B cell (primary cell): ENCODE measurements around the gene STAB1. TPM values are rescaled to one million over a fixed set of nuclear protein-coding genes. Genes with fewer than 3 reads are reported as not detected.

ENCODE experiments used
- ATAC-seq: fragments of 200-7000 bp; cut with Tn5 transposase; one replicate; pipeline ENCODE4 v1.10.0; 2021; ENCODE audit warnings: low read depth, mild to moderate bottlenecking, moderate number of reproducible peaks, moderate library complexity
- CTCF ChIA-PET: fragments of 350-600 bp; sonication (Branson Sonifier 250); formaldehyde crosslinking; loops from one replicate; lab custom pipeline; 2021; ENCODE audit warnings: antibody characterized with exemption, inconsistent platforms; lab: Charles Lee
- POLR2A ChIA-PET: fragments of 350-600 bp; sonication (Branson Sonifier 250); formaldehyde crosslinking; loops from one replicate; lab custom pipeline; 2021; ENCODE audit warnings: antibody characterized with exemption; lab: Charles Lee
- DNase-seq: peaks from one replicate; pipeline ENCODE4 v3.0.0; 2013
- H2AFZ ChIP-seq: 2 replicates; pipeline ENCODE4 v1.6.1; 2012; ENCODE audit warnings: mild to moderate bottlenecking, low read depth, low read length; ENCODE audit not compliant: insufficient read depth, poor library complexity, severe bottlenecking
- H3K27ac ChIP-seq, 2 donors: 1 replicate in 1 of 2; 2 replicates in 1 of 2; pipeline ENCODE4 v1.5.1; 2012 to 2013; ENCODE audit warnings: low read length in 2 of 2, mild to moderate bottlenecking in 2 of 2, moderate library complexity in 1 of 2
- H3K27me3 ChIP-seq, 4 experiments: fragments of 200-600 bp in 1 of 4; sonication (generic) in 1 of 4; replicated peaks in 1 of 4; 1 replicate in 2 of 4; 2 replicates in 2 of 4; pipeline versions ENCODE4 v1.6.1 to v1.7.0; 2013 to 2016; ENCODE audit warnings: low read length in 3 of 4, mild to moderate bottlenecking in 2 of 4, mixed read lengths in 1 of 4, moderate library complexity in 1 of 4; ENCODE audit not compliant: insufficient read depth in 4 of 4, control insufficient read depth in 3 of 4; ENCODE audit errors: control extremely low read depth in 1 of 4
- H3K36me3 ChIP-seq, 2 experiments: replicated peaks in 1 of 2; 1 replicate in 1 of 2; 2 replicates in 1 of 2; pipeline versions ENCODE4 v1.6.1 to v1.7.1; 2013; ENCODE audit warnings: low read length in 1 of 2; ENCODE audit not compliant: insufficient read depth in 2 of 2, control insufficient read depth in 1 of 2; ENCODE audit errors: control extremely low read depth in 1 of 2, extremely low read depth in 1 of 2
- H3K4me1 ChIP-seq, 2 donors: fragments of 200-600 bp in 1 of 2; sonication (generic) in 1 of 2; 1 replicate in 1 of 2; 2 replicates in 1 of 2; pipeline versions ENCODE4 v1.5.1 to v1.6.1; 2013 to 2017; ENCODE audit warnings: low read length in 2 of 2; ENCODE audit not compliant: control insufficient read depth in 2 of 2, insufficient read depth in 2 of 2
- H3K4me2 ChIP-seq: replicated peaks from 2 replicates; pipeline ENCODE3; 2012; ENCODE audit warnings: mild to moderate bottlenecking, low read depth, low read length; ENCODE audit not compliant: poor library complexity, severe bottlenecking
- H3K4me3 ChIP-seq, 5 experiments: fragments of 200-600 bp in 1 of 5; sonication (generic) in 1 of 5; 1 replicate in 3 of 5; 2 replicates in 2 of 5; pipeline versions ENCODE4 v1.5.1 to v1.7.0; 2011 to 2016; ENCODE audit warnings: low read length in 4 of 5, mild to moderate bottlenecking in 4 of 5, low read depth in 2 of 5, control low read depth in 1 of 5, moderate library complexity in 1 of 5; ENCODE audit not compliant: insufficient read depth in 1 of 5; ENCODE audit errors: control extremely low read depth in 1 of 5, extremely low read depth in 1 of 5
- H3K79me2 ChIP-seq: fragments of 200-600 bp; sonication (generic); one replicate; pipeline ENCODE4 v1.6.0; 2016; ENCODE audit warnings: low read length; ENCODE audit not compliant: control insufficient read depth, insufficient read depth
- H3K9ac ChIP-seq: fragments of 200-600 bp; sonication (generic); 2 replicates; pipeline ENCODE4 v1.6.1; 2017; ENCODE audit warnings: mild to moderate bottlenecking, low read length, moderate library complexity
- H3K9me3 ChIP-seq, 3 donors: one replicate each; pipeline versions ENCODE4 v1.6.1 to v1.7.1; 2013; ENCODE audit warnings: low read length in 2 of 3; ENCODE audit not compliant: control insufficient read depth in 2 of 3, insufficient read depth in 1 of 3; ENCODE audit errors: control extremely low read depth in 1 of 3
- H4K20me1 ChIP-seq: 2 replicates; pipeline ENCODE4 v1.6.0; 2012; ENCODE audit warnings: mild to moderate bottlenecking, low read length; ENCODE audit not compliant: insufficient read depth, control insufficient read depth, poor library complexity, severe bottlenecking
- H3K27ac Mint-ChIP-seq: one replicate; pipeline ENCODE4 v1.8.0; 2021; ENCODE audit warnings: mixed read lengths
- H3K27me3 Mint-ChIP-seq: one replicate; pipeline ENCODE4 v1.8.0; 2021; ENCODE audit warnings: mixed read lengths
- H3K4me1 Mint-ChIP-seq: one replicate; pipeline ENCODE4 v1.8.0; 2021; ENCODE audit warnings: mixed read lengths
- H3K4me3 Mint-ChIP-seq: one replicate; pipeline ENCODE4 v1.8.0; 2021; ENCODE audit warnings: mixed read lengths
- H3K9me3 Mint-ChIP-seq: one replicate; pipeline ENCODE4 v1.8.0; 2022; ENCODE audit warnings: mixed read lengths; ENCODE audit not compliant: insufficient read depth
- EZH2 ChIP-seq: IDR thresholded peaks from 2 replicates; pipeline ENCODE4 v1.6.1; 2012; ENCODE audit warnings: borderline replicate concordance, low read depth, mild to moderate bottlenecking, moderate library complexity, low read length; ENCODE audit not compliant: insufficient read depth, poor library complexity, severe bottlenecking
- WGBS: methylation state at CpG from one replicate; pipeline ENCODE4 v1.1.5; 2013; ENCODE audit warnings: missing lambda C conversion rate; ENCODE audit not compliant: insufficient coverage; 5-methylcytosine and 5-hydroxymethylcytosine counted together
- intact Hi-C: fragments of 100-400 bp; cut with micrococcal nuclease; formaldehyde crosslinking; loops from one replicate; pipeline ENCODE4 v1.10.0; 2022
- polyA plus RNA-seq: library from polyadenylated mRNA; depleted of rRNA; stranded (reverse); fragments of >200 nt; gene quantifications from 2 replicates; pipeline ENCODE4 v1.2.3, GENCODE V29; 2012
- total RNA-seq, 2 donors: library from RNA; stranded (reverse); fragments of 120-200 nt in 1 of 2; gene quantifications; 1 replicate in 1 of 2; 2 replicates in 1 of 2; pipeline versions ENCODE4 v1.2.3 to v1.2.4, GENCODE V29; 2013 to 2022
- TF ChIP-seq, protein P1 (sequence below): fragments of 200-600 bp; IDR thresholded peaks from one replicate; pipeline ENCODE4 v1.8.0; 2022; ENCODE audit warnings: antibody characterized with exemption, mild to moderate bottlenecking

The STAB1 gene
- total and polyA plus RNA-seq, 2 donors (not counting 1 experiment from before 2014, with no cell fraction given) = 3.8 to 4.5 TPM

DNA sequence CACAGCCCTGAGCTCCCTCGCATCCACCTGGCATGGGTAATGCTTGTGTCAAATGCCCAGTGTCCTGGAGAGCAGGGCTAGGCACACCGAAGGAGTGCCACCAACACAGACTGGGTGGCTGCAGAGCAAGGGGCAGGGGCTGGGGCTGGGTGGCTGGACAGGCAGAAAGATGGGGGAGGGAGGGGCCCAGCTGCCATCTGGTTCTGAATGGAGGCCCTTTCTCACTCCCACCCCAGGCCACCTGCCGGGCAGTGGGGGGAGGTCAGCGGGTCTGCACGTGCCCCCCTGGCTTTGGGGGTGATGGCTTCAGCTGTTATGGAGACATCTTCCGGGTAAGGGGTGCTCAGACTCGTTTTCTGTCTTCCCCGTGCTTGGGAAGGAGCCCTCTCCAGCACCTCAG lies 17.0 kb downstream of the STAB1 start:
- Histone ChIP-seq H3K36me3 (no peaks in the 10 kb centered on the region), H4K20me1 (no peaks in the 10 kb centered on the region), H3K4me1 (no peaks in the 10 kb centered on the region), H3K27me3 (no peaks in the 10 kb centered on the region), H2AFZ (no peak overlapping the region), H3K27ac (no peak overlapping the region), H3K79me2 (no peaks in the 10 kb centered on the region), H3K4me2 (no peak overlapping the region), H3K9me3 (no peaks in the 10 kb centered on the region), H3K4me3 (no peak overlapping the region), H3K9ac (no peak overlapping the region)
- CTCF ChIA-PET = no interaction called here
- Mint-ChIP-seq H3K27ac (no peak overlapping the region), H3K9me3 (no peaks in the 10 kb centered on the region), H3K27me3 (no peaks in the 10 kb centered on the region), H3K4me3 (no peak overlapping the region), H3K4me1 (no peaks in the 10 kb centered on the region)
- DNase-seq = no peak
- no peak for ATAC-seq
- no peak for TF ChIP-seq EZH2
- TF ChIP-seq, protein P1, sequence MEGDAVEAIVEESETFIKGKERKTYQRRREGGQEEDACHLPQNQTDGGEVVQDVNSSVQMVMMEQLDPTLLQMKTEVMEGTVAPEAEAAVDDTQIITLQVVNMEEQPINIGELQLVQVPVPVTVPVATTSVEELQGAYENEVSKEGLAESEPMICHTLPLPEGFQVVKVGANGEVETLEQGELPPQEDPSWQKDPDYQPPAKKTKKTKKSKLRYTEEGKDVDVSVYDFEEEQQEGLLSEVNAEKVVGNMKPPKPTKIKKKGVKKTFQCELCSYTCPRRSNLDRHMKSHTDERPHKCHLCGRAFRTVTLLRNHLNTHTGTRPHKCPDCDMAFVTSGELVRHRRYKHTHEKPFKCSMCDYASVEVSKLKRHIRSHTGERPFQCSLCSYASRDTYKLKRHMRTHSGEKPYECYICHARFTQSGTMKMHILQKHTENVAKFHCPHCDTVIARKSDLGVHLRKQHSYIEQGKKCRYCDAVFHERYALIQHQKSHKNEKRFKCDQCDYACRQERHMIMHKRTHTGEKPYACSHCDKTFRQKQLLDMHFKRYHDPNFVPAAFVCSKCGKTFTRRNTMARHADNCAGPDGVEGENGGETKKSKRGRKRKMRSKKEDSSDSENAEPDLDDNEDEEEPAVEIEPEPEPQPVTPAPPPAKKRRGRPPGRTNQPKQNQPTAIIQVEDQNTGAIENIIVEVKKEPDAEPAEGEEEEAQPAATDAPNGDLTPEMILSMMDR = no peak
- intact Hi-C loops = no loop called here
- POLR2A ChIA-PET = no interaction called here
- 70% methylated on average over 5 of the region's 8 CpGs for WGBS

DNA sequence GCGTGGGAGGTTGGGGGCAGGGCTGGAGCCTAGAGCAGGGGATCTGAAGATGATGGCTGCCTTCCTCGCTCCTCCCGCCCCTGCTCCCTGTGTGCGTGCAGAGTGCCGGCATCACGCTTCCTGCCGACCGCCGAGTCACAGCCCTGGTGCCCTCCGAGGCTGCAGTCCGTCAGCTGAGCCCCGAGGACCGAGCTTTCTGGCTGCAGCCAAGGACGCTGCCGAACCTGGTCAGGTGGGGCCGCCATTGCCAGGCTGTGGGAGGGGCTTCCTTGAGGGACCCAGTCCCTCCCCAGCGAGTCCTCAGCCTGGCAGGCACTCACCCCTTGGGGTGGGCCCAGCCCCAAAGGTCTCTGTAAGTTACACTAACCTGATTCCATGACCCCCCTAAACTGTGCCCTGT lies 17.6 kb downstream of the STAB1 start:
- no peaks in the 10 kb centered on the region for H3K9me3 ChIP-seq
- no peaks in the 10 kb centered on the region for H3K27me3 Mint-ChIP-seq
- H3K27ac Mint-ChIP-seq = no peak overlapping the region
- no peak overlapping the region for H3K4me3 Mint-ChIP-seq
- TF ChIP-seq EZH2 = no peak
- no peaks in the 10 kb centered on the region for H4K20me1 ChIP-seq
- no peaks in the 10 kb centered on the region for H3K4me1 Mint-ChIP-seq
- no peaks in the 10 kb centered on the region for H3K36me3 ChIP-seq
- CTCF ChIA-PET = no interaction called here
- H3K9me3 Mint-ChIP-seq = no peaks in the 10 kb centered on the region
- no peaks in the 10 kb centered on the region for H3K27me3 ChIP-seq
- H3K27ac ChIP-seq = no peak overlapping the region
- H3K79me2 ChIP-seq = no peaks in the 10 kb centered on the region
- H2AFZ ChIP-seq = no peak overlapping the region
- intact Hi-C loops = no loop called here
- no peak overlapping the region for H3K9ac ChIP-seq
- H3K4me1 ChIP-seq = no peaks in the 10 kb centered on the region
- no peak overlapping the region for H3K4me3 ChIP-seq
- H3K4me2 ChIP-seq = no peak overlapping the region
- 96% methylated on average over 17 of the region's 17 CpGs for WGBS
- ATAC-seq (no peak), DNase-seq (no peak)
- POLR2A ChIA-PET = no interaction called here
